ENCODE data around the gene RABL3.

DNA sequence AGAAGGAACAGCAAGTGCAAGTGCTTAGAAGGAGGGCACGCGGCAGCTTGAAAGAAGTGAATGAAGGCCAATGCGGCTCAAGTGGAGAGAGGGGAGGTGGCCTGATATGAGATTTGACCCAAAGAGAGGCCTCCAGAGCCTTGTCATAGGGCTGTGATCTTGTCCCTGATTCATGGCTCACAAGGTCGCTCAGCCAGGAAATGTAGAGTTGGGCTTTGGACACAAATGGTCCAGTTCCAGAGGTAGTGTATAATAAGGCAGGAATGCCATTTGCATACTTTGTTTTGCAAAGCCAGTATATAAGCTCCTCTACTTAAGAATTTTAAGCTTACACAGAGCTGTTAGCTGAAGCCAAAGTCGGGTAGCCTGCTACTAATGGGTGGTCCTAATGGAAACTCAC is 94.0 kb downstream of the RABL3 start:
- TF ChIP-seq, protein P1, sequence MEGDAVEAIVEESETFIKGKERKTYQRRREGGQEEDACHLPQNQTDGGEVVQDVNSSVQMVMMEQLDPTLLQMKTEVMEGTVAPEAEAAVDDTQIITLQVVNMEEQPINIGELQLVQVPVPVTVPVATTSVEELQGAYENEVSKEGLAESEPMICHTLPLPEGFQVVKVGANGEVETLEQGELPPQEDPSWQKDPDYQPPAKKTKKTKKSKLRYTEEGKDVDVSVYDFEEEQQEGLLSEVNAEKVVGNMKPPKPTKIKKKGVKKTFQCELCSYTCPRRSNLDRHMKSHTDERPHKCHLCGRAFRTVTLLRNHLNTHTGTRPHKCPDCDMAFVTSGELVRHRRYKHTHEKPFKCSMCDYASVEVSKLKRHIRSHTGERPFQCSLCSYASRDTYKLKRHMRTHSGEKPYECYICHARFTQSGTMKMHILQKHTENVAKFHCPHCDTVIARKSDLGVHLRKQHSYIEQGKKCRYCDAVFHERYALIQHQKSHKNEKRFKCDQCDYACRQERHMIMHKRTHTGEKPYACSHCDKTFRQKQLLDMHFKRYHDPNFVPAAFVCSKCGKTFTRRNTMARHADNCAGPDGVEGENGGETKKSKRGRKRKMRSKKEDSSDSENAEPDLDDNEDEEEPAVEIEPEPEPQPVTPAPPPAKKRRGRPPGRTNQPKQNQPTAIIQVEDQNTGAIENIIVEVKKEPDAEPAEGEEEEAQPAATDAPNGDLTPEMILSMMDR (IDR thresholded peaks at IDR 0.05): no peak
- TF ChIP-seq POLR2A (IDR thresholded peaks at IDR 0.05): no peak
- TF ChIP-seq POLR2AphosphoS5 (IDR thresholded peaks at IDR 0.05): no peak

Data from breast epithelium (tissue), 3 donors.